A172 (cell line): ENCODE data around the gene AMPD2. TPM values are rescaled to one million over a fixed set of nuclear protein-coding genes. Genes with fewer than 3 reads are reported as not detected.
A peak's percentile ranks its signal among the peaks of the same experiment; 100 is the strongest.
"Not testable (repeated sequence)": the region's sequence is repeated elsewhere in the genome, so short reads cannot be mapped to it uniquely, and the experiment has no call there.

Source experiments
- DNase-seq: peaks from one replicate; pipeline ENCODE4 v3.0.0-alpha.2; 2015; ENCODE audit warnings: low spot score
- total RNA-seq: library from RNA; depleted of rRNA; stranded (reverse); fragments of >200 nt; shearing (Covaris generic); gene quantifications from 2 replicates; pipeline ENCODE4 v1.2.3, GENCODE V29; 2014

The AMPD2 gene
- total RNA-seq, 1 experiment from 2014 or later: 75.8 TPM

DNA sequence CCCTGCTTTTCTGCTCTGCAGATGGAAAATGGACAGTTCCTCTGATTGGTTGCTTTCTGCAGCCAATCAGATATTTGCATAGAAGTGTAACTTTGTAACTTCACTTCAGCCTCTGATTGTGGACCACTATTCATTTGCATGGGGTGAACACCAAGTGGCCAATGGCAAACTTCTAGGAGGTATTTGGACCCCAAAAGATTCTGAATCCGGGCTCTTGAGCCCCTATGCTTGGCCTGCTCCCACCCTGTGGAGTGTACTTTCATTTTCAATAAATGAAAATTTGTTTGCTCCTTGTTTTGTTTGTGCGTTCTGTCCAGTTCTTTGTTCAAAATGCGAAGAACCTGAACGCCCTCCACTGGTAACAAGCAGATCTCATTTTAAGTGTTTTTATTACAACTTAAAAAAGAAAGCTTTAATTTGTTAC, 29.9 kb downstream of the AMPD2 start:
- no peak for DNase-seq

DNA sequence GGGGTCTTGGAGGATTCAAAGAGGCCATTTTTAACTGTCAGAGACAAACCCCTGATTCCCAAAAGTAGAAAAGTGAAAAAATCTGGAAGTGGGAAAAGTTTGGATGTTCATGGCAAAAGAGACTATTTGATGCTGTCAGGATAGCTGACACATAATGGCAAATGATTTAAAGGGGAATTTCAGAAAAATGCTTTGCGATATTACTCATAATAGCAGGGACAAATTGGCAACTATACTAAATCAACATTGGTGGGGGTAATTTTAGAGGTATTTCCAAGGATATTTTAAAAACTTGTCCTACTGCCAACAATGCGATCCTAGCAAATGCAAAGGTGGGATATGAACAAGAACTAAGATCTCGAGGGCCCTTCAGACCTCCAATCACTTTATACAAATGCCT, 31.0 kb downstream of the AMPD2 start:
- DNase-seq: peak; percentile 46

DNA sequence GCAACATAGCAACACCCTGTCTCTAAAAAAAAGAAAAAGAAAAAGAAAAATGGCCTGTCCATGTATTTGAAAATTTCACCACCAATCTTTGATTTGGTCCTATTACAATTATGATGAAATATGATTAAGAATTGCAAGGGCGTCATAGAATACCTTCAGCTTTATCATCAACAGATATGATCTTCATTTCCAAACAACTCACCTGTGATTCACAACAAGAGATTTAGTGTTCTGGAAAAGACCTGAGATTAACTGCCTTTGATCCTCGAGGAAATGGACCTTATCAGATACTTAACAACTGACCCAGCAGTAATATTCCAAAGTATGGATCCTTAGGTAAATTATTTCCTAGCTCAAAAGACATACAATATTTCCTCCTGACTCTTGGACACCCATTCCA, 32.8 kb downstream of the AMPD2 start:
- DNase-seq: no peak

DNA sequence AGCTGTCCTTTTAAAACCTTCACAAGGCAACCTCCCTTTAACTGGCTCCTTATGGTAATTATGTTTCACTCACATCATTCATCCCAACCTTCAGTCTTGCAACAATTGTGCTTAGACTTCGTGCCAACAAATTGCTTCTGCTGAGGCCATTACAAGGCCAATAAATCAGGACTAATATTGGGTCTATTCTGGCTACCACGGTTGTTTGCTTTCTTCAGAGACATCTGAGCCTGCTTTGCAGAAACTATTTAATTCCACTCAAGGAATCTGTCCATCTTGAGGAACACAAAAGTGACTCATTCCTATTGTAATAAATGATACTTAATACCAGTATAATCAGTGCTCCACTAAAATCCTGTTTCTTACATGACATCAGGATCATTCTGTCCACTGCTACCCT, 33.7 kb downstream of the AMPD2 start:
- no peak for DNase-seq

DNA sequence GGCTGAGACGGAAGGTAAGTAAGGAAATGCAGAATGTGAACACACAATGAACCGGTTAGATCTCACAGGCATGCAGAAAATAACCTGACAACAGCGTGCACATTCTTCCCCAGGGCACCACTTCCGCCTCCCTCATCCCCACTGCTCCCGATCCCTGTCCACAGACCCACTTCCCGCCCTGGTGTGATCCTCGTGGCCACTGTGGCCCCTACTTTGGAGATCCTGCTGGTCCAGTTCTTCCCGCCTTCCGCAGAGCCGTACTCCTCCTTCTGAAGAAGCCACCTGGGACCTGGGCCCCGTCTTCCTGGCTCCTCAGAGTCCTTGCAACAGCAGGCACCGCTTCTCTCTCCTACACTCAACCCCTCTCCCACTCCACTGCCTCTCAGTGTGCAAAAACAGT, 34.9 kb downstream of the AMPD2 start:
- DNase-seq: no peak

DNA sequence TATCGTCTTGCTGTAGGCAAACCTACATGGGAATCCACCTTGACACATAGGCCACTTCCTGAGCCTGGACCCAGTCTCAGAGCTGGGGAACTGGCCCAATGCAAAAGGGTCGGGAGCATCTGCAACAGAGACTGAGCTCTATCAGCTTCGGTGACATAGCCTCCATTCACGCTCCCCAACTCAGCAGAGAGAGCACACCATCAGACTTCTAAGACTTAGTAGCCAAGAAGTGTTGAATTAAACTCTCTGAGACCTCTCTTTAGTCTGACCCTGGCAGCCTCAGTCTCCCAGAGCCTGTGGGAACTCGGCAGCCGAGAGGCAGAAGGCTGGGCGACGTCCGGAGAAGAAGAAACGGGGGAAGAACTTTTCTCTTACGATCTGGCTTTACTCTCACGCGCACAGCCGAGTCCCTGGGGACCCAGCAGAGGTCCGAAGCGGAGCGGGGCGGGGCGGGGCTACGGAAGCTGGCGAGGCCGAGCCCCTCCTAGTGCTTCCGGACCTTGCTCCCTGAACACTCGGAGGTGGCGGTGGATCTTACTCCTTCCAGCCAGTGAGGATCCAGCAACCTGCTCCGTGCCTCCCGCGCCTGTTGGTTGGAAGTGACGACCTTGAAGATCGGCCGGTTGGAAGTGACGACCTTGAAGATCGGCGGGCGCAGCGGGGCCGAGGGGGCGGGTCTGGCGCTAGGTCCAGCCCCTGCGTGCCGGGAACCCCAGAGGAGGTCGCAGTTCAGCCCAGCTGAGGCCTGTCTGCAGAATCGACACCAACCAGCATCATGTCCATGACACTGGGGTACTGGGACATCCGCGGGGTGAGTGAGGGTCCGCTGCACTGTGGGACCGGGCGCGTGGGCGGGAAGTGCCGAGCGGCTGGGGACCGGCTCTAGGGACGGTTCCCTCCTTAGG, 36.2 kb downstream of the AMPD2 start, which contains the start of gene GSTM4:
Gene GSTM4 (plus strand): TSS at position 485 of the 905 bp plus-strand sequence. CDS start 291 bp downstream, at position 776.
- peak; percentile 68 for DNase-seq

DNA sequence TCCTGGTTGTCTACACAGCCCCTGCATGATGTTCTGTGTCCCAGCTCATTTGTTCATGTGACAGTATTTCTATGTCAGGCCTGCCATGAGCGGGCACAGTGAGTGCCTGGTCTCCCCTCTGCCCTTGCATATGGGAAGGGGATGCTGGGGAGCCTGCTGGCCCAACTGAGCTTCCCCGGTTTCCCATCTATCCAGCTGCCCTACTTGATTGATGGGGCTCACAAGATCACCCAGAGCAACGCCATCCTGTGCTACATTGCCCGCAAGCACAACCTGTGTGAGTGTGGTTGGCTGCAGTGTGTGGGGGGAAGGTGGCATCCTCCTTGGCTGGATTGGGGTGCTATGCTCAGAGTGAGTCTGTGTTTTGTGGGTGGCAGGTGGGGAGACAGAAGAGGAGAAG, 37.8 kb downstream of the AMPD2 start:
- DNase-seq: no peak

DNA sequence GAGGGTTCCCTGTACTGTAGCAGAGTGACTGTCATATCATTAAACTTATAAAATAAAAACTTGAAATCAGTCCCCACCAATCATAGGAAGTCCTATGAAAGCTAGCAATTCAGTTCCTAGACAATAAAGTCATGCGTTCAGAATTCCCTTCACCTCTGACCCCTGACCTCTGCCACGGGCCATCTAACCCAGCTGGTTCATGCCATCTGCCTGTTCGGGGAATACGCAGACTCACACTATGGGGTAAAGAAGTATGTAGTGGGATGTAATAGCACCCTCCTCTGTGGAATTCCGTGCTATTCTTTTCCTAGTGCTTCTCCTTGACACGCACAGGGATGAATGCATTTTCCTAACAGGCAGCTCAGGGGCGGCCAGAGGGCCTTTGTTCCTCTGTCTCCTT, 38.3 kb downstream of the AMPD2 start:
- DNase-seq: no peak

DNA sequence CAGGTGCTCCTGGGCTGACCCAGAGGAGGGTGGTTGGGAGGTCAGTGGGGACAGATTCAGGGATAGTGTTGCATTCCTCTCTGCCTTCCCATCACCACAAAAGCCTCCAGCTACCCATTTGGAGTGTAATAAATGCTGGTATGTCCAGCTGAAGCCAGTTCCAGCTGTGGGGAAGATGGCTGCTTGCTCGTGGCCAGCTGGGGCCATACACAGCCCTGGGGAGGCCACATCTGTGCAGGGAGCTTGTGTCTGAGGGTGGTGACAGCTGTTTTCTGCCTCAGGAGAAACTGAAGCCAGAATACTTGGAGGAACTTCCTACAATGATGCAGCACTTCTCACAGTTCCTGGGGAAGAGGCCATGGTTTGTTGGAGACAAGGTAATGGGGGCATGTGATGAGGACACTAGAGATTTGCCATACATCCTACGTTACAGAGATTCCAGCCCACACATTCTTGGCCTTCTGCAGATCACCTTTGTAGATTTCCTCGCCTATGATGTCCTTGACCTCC, 39.0 kb downstream of the AMPD2 start:
- DNase-seq: no peak

DNA sequence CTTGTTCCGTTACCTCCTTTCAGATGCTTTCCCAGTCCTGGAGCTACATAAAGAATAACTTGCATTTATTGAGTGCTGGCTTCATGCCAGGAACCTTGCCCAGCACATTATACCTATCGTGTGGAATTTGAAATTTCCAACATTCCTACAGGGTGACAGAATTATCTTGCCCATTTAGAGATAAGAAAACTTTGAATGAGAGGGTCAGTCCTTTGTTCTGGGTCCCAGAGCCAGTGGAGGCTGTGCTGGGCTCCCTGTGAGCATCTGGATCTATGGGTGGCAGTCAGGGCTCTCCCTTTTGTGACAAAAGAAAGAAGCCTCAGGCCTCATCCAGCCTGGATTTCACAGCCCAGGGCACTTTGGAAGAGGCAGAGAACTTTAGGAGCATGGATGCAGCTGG, 39.5 kb downstream of the AMPD2 start:
- peak; percentile 58 for DNase-seq

DNA sequence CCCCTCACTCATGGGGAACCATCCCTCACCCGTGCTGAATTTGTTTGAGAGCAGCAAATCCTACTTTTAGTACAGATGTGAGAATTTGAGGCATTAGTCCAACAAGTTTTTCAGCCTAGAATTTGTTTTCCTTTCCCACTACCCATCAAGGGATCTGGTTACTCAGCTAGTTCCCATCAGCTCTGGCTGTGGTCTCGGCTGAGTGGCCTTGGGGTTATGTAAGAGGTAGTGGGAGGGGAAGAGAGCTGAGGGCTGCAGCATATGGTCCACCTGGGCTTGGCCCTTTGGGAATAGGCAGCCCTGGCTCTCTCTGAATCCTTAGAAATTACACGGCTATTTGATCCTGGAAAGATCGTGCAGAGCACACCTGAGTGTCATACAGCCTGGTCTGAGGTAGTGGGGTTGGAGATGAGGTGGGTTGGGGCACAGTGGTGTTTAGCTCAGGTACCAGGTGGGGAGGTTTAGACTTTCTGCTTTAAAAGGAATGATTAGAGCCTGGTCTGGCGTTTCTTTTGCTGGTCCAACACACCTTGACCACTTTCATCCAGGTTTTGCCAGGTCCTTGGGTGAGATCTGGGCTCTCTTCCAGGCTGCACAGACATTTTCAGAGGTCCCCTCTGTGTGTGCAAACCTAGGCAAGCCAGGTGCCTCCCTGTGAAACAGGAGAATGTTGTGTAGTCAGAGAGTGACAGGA, 40.5 kb downstream of the AMPD2 start:
- DNase-seq: no peak

- DNase-seq: not testable (repeated sequence)
Observed at GRCh38 chr1:109660691-109661026, 41.0 kb downstream of the AMPD2 start.

DNA sequence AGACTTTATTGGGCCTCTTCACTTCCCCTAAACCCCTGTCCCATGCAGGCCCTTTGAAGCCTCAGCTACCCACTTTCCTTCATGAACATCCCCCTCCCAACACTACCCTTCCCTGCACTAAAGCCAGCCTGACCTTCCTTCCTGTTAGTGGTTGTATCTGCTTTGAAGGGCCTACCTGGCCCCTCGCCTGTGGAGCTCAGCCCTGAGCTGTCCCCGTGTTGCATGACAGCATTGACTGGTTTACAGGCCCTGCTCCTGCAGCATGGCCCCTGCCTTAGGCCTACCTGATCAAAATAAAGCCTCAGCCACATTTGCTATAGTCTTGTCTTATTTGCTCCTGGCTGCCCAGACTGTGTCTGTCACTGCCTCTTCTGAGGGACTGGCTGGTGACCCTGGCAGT, 41.8 kb downstream of the AMPD2 start:
- DNase-seq: no peak

- no peak for DNase-seq
Observed at GRCh38 chr1:109664671-109665070, 45.0 kb downstream of the AMPD2 start.

DNA sequence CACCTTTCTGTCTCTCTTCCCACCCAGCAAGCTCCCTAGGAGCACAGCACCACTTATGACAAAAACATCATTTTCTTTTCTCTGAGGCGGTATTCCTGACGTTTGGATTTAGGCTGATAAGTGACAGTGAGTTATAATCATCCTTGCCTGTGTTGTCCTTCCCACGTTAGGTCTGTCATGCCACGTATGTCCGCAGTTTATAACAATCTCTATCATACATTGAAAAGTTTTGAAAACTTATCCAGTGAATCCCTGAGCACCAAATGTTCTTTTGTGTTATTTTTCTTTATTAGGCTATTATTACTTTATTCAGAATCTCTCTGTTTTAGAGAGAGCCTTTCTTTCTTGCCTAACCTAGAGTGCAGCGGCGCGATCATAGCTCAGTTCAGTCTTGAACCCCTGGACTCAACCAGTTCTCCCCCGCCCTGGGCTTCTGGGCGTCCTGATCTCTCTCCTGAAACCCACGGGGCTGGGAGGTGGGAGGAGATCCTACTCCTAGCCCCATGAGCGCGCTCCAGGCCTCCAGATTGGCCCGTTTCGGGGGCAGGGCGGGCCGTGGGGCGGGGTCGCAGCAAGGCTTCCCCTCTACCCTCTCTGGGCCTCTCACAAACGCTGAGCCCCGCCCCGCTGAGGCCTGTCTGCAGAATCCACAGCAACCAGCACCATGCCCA, 48.0 kb downstream of the AMPD2 start, which contains the start of gene GSTM2:
Gene GSTM2 (plus strand): TSS at position 606 of the 671 bp plus-strand sequence. CDS start 59 bp downstream, at position 665.
- DNase-seq: peak; percentile 69

GRCh38 chr1:109668123-109668775, 48.6 kb downstream of the AMPD2 start:
- no peak for DNase-seq

DNA sequence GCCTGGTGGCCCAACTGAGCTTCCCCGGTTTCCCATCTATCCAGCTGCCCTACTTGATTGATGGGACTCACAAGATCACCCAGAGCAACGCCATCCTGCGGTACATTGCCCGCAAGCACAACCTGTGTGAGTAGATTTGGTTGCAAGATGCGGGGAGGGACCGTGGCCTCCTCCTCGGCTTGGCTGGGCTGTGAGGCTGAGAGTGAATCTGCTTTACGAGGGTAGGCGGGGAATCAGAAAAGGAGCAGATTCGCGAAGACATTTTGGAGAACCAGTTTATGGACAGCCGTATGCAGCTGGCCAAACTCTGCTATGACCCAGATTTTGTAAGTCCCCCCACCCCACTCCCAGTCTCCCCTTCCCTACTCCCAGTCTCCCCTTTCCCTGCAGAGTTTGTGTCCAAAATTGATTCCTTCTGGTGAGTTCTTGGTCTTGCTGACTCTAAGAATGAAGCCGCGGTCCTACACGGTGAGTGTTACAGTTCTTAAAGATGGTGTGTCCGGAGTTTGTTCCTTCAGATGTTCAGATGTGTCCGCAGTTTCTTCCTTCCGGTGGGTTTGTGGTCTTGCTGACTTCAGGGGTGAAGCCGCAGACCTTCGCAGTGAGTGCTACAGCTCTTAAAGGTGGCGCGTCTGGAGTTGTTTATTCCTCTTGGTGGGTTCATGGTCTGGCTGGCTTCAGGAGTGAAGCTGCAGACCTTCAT, 49.8 kb downstream of the AMPD2 start:
- no peak for DNase-seq

GRCh38 chr1:109669949-109670302, 50.3 kb downstream of the AMPD2 start:
- DNase-seq: not testable (repeated sequence)

GRCh38 chr1:109671067-109671466, 51.4 kb downstream of the AMPD2 start:
- DNase-seq: no peak

GRCh38 chr1:109673861-109674260, 54.2 kb downstream of the AMPD2 start:
- not testable (repeated sequence) for DNase-seq
